NCI-H446 treated with DMSO at 0.1 percent for 48 hours (cell line): ENCODE measurements around the gene CENPB.
A peak's percentile ranks its signal among the peaks of the same experiment; 100 is the strongest.
"Not testable (repeated sequence)": the region's sequence is repeated elsewhere in the genome, so short reads cannot be mapped to it uniquely, and the experiment has no call there.

Experiments
- DNase-seq: peaks from one replicate; lab custom pipeline; 2025; lab: John Stamatoyannopoulos, UW

Gene CENPB, protein sequence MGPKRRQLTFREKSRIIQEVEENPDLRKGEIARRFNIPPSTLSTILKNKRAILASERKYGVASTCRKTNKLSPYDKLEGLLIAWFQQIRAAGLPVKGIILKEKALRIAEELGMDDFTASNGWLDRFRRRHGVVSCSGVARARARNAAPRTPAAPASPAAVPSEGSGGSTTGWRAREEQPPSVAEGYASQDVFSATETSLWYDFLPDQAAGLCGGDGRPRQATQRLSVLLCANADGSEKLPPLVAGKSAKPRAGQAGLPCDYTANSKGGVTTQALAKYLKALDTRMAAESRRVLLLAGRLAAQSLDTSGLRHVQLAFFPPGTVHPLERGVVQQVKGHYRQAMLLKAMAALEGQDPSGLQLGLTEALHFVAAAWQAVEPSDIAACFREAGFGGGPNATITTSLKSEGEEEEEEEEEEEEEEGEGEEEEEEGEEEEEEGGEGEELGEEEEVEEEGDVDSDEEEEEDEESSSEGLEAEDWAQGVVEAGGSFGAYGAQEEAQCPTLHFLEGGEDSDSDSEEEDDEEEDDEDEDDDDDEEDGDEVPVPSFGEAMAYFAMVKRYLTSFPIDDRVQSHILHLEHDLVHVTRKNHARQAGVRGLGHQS

DNA sequence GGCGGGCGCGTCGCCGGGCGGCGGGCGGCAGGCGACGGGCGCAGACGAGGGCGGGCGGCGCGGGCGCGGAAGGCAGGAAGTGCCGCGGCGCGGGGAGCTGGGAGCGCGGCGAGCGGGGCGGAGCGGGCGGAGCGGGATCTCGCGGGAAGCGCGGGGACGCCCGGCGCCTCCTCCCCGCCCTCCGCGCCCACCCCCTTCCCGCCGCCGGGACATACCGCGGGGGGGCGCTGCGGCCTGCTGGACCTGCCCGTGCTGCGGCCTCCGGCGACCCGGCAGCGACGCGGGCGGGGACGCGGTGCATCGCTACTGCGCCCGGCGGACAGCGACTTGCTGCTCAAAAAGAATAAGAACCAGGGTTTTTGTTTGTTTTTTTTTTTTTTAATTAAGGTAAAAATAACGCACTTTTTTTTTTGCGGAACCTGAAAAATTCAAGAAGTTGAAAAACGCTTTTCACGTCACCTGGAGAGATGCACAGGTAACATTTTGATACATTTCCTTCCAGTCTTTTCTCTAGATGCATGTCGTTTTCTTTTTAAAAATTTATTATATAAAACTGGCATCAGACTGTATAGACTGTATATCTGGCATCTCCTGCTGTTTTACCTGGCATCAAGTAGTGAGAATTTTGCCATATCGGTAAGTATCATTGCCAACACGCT, at the start of gene CENPB:
TSS of gene CENPB (minus strand) at position 76 of the 659 bp plus-strand sequence. CDS start 257 bp downstream, outside the sequence.
- peak; percentile 67 for DNase-seq

DNA sequence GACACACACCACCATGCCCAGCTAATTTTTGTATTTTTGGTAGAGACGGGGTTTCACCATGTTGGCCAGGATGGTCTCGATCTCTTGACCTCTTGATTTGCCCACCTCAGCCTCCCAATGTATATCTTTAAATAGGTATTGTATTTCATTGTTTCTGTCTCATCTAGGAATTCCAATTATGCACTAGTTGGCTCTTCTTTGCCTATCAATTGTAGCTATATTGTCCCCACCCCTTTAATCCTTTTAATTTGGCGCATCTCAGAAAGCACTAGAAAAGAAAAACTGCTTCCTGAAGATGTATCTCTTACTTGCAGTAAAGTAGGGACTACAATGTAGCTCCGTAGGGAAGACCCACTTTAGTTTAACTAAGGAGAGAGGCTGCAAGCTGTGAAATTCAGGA, 49.6 kb upstream of the CENPB start:
- DNase-seq: no peak

DNA sequence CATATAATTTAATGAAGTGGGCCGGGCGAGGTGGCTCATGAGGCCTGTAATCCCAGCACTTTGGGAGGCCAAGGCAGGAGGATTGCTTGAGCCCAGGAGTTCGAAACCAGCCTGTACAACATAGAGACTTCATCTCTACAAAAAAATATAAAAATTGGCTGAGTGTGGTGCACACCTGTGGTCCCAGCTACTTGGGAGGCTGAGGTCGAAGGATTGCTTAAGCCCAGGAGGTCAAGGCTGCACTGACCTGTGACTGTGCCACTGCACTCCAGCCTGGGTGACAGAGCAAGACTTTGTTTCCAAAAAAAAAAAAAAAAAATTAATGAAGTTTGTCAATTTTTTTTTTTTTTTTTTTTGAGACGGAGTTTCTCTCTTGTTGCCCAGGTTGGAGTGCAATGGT, 43.4 kb upstream of the CENPB start:
- DNase-seq: not testable (repeated sequence)

DNA sequence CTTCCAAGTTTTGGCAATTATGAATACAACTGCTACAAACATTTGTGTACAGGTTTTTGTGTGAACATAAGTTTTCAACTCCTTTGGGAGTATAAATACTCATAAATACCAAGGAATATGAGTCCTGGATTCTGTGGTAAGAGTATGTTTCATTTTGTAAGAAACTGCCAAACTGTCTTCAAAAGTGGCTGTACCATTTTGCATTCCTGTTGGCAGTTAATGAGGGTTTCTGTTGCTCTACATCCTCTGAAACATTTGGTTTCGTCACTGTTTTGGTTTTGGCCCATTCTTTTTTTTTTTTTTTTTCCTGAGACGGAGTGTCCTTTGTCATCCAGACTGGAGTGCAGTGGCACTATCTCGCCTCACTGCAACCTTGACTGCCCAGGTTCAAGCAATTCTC, 42.3 kb upstream of the CENPB start:
- no peak for DNase-seq

DNA sequence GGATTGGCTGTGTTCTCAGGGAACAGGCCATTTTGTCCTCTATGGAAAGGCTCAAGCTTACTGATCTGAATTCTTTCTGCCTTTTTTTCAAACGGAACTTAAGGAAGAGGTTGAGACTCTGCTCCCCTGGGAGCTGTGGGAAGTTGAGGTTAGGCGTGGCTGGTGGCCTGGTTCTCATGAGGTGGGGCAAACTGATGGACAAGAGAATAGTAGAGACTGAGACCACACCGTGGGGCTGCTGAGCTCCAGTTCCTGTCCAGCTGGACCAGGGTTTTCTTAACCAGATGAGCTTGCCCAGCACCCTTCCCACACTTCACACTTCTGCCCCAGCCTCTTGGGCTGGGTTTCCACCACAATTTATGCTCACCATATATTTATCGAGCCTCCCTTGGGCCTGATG, 39.9 kb upstream of the CENPB start:
- DNase-seq: no peak

DNA sequence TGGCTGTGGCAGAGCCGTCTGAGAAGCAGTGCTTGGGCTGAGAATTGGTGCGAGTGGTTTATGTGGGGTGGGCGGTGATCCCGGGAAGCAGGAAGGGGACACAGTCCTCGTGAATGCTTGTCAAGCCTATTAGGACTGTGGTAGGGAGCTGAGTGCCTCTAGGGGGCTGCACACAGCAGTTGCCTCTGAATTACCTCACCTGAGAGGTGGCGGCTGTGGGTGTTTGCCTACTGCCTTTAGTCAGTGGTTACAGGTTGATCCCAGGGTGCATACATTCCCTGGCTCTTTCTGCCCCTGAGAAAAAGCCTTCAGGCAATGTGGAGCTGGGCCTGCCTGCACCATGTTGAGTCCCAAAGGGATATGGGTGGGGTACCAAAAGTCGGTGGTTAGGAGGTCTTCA, 39.0 kb upstream of the CENPB start:
- DNase-seq: no peak

DNA sequence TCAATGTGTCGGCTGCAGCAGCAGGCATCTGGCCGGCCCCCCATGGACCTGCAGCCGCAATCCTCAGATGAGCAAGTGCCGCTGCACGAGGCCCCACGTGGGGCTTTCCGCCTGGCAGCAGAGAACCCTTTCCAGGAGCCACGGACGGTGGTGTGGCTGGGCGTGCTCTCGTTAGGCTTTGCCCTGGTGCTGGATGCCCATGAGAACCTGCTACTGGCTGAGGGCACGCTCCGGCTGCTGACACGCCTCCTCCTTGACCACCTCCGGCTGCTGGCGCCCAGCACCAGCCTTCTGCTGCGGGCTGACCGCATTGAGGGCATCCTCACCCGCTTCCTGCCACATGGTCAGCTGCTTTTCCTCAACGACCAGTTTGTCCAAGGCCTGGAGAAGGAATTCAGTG, 37.3 kb upstream of the CENPB start:
- DNase-seq: no peak

DNA sequence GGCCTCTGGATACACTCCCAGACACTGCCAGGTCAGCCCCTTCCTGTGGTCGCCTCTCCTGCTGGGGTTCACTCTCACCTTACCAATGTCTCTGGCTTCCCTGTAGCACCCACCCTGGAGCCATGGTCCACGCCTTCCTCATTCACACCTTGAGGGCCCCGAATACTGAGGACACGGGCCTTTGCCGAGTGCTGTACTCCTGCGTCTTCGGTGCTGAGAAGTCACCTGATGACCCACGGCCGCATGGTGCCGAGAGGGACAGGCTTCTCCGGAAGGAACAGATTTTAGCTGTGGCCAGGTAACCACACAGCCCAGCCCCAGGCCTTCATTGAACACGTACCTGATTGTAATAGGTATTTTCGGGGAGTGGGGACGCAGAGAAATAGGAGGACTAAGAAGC, 35.5 kb upstream of the CENPB start:
- no peak for DNase-seq

DNA sequence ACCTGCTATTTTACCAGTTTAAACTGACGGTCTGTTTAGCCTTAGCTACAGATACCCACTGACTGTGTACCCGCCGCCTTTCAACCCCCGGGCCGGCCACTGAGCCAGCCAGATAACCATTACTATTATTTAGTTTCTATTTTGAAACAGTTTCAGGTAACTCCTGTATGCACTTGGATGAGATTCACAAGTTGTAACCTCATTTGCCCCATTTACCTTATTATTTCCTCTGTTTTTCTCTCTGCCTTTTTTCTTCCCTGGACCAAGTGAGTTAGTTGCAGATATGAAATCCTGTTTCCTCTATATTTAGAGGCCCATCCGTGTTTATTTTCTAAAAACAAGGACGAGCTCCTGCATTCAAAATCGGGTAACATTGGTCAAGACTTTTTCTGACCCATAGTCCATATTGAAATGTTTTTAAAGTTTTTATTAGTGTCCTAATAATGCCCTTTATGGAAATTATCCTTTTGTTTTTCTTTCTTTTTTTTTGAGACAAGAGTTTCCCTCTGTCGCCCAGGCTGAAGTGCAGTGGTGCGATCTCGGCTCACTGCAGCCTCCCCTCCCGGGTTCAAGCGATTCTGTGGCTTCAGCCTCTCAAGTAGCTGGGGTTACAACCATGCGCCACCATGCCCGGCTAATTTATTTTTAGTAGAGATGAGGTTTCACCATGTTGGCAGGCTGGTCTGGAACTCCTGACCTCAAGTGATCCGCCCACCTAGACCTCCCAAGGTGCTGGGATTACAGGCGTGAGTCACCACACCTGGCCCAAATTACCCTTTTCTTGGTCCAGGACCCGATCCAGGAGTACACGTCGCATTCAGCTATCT, 34.6 kb upstream of the CENPB start:
- DNase-seq: no peak

DNA sequence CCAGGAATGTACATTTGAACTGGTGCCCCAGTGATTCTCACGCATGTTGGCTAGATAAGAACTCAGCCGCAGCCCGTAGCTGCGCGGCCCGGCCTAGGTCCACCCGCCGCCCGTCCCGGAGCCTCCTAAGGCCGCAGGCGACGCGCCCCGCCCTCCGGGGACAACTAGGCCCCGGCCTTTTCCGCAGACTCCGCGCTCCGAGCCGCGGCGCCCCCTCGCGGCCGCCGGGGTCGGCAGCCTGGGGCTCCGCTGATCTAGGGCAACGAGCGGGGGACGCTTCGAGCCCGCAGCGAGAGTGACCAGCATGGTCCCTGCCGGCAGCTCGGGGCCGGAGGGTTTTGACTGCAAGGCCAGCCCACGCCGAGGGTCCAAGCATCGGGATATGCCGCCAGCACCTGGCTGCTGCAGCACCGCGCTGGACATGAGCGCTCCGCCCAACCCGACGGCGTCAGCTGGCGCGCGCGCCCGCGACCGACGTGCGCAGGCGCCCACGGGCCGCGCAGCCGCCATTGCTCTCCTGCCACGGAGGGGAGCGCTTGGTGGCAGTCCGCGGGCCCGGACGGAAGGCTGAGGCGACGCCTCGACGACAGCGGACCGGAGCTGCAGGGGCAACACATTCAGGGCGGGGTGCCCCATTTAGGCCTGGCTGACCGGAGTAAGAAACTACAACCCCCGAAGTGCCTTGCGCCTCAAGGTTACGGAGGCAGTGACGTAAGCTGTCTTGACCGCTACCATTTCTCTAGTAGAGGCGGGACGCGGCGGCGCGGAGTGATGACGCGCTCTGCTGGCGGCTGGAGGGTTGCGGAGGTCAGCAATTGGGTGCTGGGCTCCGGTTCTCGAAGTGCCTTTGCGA, 33.7 kb upstream of the CENPB start, which contains the start of gene AP5S1:
TSS of gene AP5S1 (plus strand) at position 500 of the 853 bp plus-strand sequence. CDS start 1,571 bp downstream, outside the sequence.
- DNase-seq: peak; percentile 94

DNA sequence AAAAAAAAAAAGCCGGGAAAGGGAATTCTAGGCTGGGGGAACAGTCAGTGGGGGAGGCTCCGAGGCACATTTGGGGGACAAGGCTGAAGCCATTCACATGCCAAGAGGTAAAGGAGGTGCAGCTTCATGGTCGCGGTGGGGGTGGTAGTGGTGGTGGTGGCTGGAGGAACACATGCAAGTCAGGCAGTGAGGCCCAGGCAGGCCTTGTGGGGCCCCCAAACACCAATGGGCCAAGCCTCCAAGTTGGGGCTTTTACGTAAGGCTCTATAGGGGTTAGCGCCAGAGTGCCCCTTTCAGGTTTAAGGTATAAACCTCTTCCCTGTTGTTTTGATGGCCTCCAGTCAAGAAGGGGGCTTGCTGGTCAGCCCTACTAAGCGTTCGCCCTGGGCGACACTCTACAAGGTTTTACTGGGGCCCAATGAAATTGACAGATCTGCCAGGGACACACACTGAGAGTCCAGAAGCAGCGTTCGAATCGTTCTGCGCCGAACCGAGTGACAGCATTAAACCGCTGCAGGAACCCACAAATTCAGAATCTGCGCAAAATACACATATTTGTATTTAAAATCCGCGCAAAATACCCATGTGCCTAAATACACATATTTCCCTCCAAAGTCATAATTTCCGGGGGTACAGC, 33.0 kb upstream of the CENPB start:
- DNase-seq: no peak

DNA sequence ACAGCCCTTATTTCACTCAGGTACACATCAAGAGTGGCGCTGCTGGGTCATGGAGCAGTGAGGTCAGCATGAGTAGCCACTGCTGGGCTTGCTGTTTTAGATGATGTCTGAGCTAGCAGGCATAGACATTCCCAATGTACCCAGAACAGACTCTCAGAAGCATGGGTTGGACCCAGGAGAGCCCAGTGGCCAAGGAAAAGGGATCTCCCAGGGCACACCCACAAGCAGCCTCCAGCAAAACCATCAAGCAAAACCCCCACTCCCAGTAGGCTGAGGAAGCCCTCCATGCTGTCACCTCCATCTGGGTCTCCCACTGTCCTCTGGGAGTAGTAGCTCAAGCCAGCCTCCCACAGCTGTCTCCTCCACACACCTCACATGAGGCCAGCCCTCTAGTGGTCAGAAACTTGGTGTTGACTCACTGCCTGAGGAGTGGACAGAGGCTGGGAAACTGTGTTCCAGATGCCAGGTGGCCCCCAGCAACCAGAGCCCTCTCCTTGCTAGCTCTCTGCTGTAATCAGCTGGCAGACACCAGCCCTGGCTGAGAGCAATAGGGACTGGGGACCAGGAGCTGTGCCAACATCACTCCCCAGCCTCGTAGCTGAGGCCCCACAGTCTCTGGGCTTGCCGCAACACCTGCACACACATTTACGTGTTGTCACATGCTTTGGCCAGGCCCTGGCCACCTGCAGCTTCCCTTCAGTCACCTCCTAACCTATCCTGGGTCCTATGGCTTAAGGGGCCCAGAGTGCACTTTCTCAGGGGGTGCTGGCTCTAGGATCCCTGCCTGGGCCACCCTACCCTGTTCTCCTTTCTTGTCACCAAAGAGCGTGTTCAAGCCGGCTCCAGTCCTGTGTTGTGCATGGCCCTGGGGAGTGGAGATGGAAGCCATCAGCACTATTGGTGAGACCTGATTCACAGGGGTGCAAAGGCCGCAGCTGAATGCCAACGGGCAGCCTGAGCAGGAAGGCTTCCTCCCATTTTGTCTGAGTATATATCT, 31.9 kb upstream of the CENPB start:
- peak; percentile 53 for DNase-seq

DNA sequence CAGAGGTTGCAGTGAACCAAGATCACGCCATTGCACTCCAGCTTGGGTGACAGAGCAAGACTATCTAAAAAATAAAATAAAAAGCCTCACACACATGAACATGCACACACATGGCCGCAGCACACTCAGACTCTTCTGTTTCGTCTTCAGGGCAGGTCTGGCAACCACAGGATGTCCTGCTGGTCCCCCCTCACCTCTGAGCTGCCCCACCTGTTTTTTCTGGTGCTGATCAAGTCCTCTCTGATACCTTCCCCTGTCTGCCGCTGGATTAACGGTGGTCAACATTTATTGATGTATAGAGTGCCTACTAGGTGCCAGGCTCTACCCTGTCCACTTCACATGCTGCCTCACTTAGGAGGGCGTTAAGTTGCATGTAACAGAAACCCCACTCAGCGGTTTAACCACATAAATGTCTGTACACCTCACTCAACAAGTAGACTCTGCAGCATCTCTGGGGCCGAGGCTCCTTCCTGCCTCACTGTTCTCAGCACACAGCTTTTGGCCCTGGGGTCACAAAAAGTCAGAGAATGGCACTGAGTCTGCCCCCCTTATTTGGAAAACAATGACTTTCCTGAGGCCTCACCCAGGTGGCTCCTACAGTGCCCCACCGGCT, 29.3 kb upstream of the CENPB start:
- no peak for DNase-seq

DNA sequence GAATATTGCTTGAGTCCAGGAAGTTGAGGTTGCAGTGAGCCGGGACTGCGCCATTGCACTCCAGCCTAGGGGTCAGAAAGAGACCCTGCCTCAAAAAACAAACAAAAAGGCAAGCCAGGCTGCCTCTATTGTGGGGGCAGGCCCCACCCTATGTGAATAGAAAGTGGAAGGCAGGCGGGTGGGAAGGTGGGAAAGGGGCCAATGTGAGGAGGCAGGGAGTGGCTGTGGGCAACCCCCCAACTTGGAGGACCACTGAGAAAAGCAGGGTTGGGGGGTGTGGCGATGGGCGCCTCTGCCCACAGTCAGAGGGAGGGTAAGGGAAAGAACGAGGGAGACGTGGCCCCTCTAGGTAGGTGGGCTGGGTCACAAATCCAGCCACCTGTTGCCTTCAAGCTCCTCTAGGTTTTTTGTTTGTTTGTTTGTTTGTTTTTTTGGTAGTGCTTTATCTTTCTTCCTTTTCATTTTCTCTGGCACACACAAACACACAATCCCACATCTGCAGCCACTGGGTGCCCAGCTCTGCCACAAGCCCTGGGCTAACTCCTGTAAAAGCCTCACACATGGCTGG, 28.5 kb upstream of the CENPB start:
- DNase-seq: no peak

DNA sequence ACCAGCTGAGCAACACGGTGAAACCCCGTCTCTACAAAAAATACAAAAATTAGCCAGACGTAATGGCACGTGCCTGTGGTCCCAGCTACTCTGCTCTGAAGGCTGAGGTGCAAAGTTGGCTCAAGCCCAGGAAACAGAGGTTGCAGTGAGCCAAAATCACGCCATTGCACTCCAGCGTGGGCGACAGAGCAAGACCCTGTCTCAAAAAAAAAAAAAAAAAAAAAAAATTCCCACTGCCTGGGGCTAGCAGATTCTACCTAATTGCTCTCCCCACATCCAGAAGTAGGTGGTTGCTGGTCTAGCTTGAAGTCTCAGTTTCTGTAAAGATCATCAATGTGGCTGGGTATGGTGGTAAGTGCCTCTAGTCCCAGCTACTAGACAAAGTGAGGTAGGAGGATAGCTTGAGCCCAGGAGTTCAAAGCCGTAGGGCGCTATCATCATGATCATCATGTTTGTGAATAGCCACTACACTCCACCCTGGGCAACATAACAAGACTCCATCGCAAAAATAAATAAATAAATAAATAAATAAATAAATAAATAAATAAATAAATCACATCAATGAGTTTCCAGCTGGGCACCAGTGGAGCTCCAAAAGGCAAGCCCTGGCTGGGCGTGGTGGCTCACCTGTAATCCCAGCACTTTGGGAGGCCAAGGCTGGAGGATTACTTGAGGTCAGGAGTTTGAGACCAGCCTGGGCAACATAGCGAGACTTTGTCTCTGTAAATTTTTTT, 27.5 kb upstream of the CENPB start:
- no peak for DNase-seq

DNA sequence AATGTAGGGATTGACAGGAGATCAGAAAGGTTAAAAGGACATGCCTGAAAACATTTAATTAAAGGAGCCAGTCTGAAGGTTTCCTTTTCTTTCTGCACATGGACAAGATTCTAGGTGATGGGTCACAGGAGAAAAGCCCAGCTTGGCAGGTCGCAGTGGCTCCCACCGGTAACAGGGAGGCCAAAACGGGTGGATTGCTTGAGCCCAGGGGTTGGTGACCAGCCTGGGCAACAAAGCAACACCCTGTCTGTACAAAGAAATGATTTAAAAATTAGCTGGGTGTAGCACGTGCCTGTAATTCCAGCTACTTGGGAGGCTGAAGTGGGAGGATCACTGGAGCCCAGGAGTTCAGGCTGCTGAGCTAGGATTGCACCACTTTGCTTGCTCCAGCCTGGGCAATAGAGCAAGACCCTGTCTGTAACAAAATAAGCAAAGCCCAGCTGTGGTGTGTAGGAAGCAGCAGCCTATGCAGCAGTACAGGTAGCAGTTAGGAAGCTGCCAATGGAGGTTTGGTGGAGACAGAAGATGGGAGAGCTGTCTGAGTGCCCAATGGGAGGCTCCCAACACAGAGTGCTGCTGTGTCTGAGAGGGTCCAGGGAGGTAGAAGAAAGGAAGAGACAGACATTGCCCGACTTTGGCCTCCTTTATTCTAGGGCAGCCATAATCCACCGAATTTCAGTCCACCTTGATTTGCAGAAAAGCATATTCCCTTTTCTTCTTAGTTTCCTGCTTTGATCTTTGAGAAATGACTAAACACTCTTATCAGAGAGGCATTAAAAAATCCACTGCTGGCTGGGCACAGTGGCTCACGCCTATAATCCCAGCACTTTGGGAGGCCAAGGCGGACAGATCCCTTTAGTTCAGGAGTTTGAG, 26.7 kb upstream of the CENPB start:
- no peak for DNase-seq

DNA sequence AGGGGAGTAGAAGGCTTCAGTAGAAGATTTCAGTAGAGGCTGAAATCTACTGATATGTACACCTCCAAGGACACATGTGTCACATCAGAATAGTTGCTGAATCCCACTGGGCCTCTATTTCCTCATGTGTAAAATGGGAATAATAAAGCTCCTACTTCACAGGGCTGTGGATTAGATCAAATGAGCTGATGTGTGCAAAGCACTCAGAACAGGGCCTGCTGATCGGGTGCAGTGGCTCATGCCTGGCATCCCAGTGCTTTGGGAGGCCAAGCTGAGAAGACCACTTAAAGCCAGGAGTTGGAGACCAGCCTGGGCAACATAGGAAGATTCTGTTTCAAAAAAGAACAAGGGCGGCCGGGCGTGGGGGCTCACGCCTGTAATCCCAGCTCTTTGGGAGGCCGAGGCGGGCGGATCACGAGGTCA, 25.7 kb upstream of the CENPB start:
- DNase-seq: no peak
